Measurements from ENCODE around the gene NHEJ1.
A peak's percentile ranks its signal among the peaks of the same experiment; 100 is the strongest.

Gene NHEJ1

DNA sequence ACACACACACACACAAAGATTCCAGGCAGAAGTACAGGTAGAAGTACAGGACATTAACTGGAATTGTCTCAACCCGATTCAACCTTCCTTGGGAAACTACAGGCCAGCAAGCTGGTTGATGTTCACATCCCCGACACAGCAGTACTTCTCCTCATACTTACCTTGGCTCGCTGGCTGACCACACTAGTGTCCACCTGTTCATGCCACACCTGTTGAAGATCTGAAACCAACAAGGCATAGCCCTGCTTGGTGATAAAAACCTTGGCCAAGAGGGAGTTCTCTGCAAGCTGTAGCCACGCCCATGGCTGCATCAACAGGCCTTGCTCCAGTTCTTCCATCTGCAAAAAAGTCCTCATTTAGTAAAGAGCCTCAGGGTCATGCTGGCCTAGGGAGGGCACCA, 2.6 kb downstream of the NHEJ1 start:
- H3K9ac ChIP-seq (ENCODE audit: low read length) = no peak overlapping the region
- no peaks in the 10 kb centered on the region for H3K9me3 ChIP-seq (ENCODE audit: control insufficient read depth, low read length)
- no peak for DNase-seq (ENCODE audit: low read depth)
- H3K27me3 ChIP-seq (replicated peaks; ENCODE audit: control insufficient read depth, insufficient read depth, low read length) = no peaks in the 10 kb centered on the region
- H3K36me3 ChIP-seq (ENCODE audit: control insufficient read depth, insufficient read depth, low read length, severe bottlenecking) = peaks cover 18% of the 10 kb centered on the region
- H3K4me1 ChIP-seq (ENCODE audit: control insufficient read depth, insufficient read depth, low read length) = peaks cover 11% of the 10 kb centered on the region
- H3K4me3 ChIP-seq (ENCODE audit: low read length) = no peak overlapping the region

DNA sequence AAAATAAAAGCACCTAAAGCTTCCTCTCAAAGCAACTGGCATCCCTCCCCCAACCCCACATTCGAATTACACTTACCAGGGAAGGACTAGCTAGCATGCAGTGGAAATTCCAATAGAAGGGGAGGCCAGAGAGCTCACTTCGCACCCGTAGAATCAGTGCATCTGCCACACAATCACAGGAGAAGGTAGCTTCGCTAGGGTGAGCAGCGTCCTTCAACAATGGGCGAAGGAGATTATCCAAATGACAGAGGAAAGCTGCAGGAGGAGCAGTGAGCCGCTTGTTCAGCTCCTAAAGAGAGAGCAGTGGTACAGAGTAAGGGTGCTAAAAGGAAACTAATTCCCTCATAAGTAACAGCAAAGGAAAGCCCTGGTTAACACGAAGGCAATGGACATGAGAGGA, 3.2 kb downstream of the NHEJ1 start:
- H3K27me3 ChIP-seq (replicated peaks; ENCODE audit: control insufficient read depth, insufficient read depth, low read length) = no peaks in the 10 kb centered on the region
- H3K4me3 ChIP-seq (ENCODE audit: low read length) = no peak overlapping the region
- DNase-seq (ENCODE audit: low read depth) = no peak
- peaks cover 18% of the 10 kb centered on the region for H3K36me3 ChIP-seq (ENCODE audit: control insufficient read depth, insufficient read depth, low read length, severe bottlenecking)
- H3K9me3 ChIP-seq (ENCODE audit: control insufficient read depth, low read length) = no peaks in the 10 kb centered on the region
- H3K4me1 ChIP-seq (ENCODE audit: control insufficient read depth, insufficient read depth, low read length) = peaks cover 11% of the 10 kb centered on the region
- no peak overlapping the region for H3K9ac ChIP-seq (ENCODE audit: low read length)

DNA sequence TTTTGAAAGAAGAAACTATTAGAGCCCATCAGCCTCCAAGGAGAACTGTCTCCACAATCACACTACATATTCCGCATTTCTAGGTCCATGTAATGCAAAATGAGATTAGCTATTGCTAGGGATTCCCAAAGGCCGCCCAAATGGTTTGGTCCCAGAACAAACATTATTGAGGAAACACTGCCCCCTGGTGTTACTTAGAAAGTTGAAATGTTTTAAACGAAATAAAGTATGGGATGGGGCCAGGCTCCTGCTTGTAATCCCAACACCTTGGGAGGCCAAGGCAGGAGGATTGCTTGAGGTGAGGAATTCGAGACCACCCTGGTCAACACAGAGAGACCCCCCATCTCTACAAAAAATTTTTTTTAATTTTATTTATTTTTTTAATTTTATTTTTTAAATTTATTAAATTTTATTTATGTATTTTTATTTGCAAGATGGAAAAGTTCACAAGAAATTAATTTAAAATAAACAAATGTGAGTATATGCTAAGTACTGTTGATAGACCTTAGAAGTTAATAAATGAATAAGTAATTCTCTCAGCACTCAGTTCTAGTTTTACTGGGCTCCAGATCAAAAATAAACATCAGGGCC, 5.5 kb downstream of the NHEJ1 start:
- H3K9ac ChIP-seq (ENCODE audit: low read length) = no peak overlapping the region
- peak; percentile 93 for DNase-seq (ENCODE audit: low read depth)
- no peaks in the 10 kb centered on the region for H3K27me3 ChIP-seq (replicated peaks; ENCODE audit: control insufficient read depth, insufficient read depth, low read length)
- H3K4me1 ChIP-seq (ENCODE audit: control insufficient read depth, insufficient read depth, low read length) = peaks cover 6% of the 10 kb centered on the region
- peaks cover 18% of the 10 kb centered on the region for H3K36me3 ChIP-seq (ENCODE audit: control insufficient read depth, insufficient read depth, low read length, severe bottlenecking)
- no peaks in the 10 kb centered on the region for H3K9me3 ChIP-seq (ENCODE audit: control insufficient read depth, low read length)
- no peak overlapping the region for H3K4me3 ChIP-seq (ENCODE audit: low read length)

DNA sequence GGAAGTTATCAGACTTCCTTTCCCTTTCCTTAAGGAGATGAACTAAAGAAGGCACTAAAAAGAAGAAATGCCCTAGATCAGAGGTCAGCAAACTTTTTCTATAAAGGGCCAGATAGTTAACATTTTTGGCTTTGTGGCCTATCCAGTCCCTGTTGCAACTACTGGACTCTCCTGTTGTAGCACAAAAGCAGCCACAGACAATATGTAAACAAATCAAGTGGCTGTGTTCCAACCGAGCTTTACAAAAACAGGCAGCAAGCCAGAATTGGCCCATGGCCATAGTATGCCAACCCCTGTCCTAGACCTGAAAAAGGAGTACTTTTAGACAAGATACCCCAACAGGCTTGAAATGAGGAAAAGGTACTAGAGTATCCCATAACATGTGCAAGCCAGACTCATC, 10.9 kb downstream of the NHEJ1 start:
- H3K27me3 ChIP-seq (replicated peaks; ENCODE audit: control insufficient read depth, insufficient read depth, low read length) = no peaks in the 10 kb centered on the region
- no peak overlapping the region for H3K4me3 ChIP-seq (ENCODE audit: low read length)
- peaks cover 5% of the 10 kb centered on the region for H3K4me1 ChIP-seq (ENCODE audit: control insufficient read depth, insufficient read depth, low read length)
- H3K9ac ChIP-seq (ENCODE audit: low read length) = no peak overlapping the region
- H3K9me3 ChIP-seq (ENCODE audit: control insufficient read depth, low read length) = no peaks in the 10 kb centered on the region
- peak; percentile 67 for DNase-seq (ENCODE audit: low read depth)
- H3K36me3 ChIP-seq (ENCODE audit: control insufficient read depth, insufficient read depth, low read length, severe bottlenecking) = peaks cover 30% of the 10 kb centered on the region

DNA sequence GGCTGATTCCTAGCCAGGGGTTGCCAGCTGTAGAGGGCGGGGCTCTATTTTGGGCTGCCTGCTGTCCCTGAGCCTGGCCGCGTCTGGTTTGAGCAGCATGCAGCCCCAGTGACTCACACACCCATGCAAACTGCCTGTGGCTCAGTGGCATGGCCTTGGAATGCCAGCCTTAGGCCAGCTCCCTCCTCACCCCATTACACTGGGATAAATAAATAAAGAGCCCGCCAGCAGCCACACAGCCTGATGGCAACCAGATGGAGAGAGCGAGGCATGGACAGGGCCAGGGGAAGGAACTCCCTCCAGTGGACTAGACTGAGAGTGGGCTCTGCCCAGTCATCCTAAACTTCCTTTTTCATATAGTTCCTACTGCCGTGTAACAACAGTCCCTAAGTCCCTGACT, 18.3 kb downstream of the NHEJ1 start:
- Histone ChIP-seq H3K9ac (ENCODE audit: low read length) (no peak overlapping the region), H3K36me3 (ENCODE audit: control insufficient read depth, insufficient read depth, low read length, severe bottlenecking) (peaks cover 41% of the 10 kb centered on the region), H3K9me3 (ENCODE audit: control insufficient read depth, low read length) (no peaks in the 10 kb centered on the region), H3K4me1 (ENCODE audit: control insufficient read depth, insufficient read depth, low read length) (peaks cover 6% of the 10 kb centered on the region), H3K27me3 (replicated peaks; ENCODE audit: control insufficient read depth, insufficient read depth, low read length) (no peaks in the 10 kb centered on the region), H3K4me3 (ENCODE audit: low read length) (no peak overlapping the region)
- DNase-seq (ENCODE audit: low read depth) = peak; percentile 95

DNA sequence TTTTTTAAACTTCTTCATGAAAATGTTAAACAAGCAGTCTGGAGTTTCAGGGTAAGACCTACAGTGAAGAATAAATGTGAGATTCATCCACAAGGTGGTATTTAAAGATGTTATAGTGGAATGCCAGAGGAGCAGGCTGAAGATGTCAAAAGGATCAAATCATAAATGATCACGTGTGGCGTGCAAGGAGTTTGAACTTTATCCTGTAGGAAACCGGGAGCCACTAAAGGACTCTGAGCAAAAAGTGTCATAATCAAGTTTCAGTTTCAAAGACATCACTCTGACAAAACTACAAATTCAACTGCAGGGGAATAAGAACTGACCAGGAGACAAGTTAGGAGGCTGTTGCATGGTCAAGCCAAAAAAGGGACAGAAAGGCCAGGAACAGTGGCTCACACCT, 19.9 kb downstream of the NHEJ1 start:
- no peaks in the 10 kb centered on the region for H3K9me3 ChIP-seq (ENCODE audit: control insufficient read depth, low read length)
- no peak for DNase-seq (ENCODE audit: low read depth)
- no peaks in the 10 kb centered on the region for H3K27me3 ChIP-seq (replicated peaks; ENCODE audit: control insufficient read depth, insufficient read depth, low read length)
- H3K4me1 ChIP-seq (ENCODE audit: control insufficient read depth, insufficient read depth, low read length) = peaks cover 6% of the 10 kb centered on the region
- H3K9ac ChIP-seq (ENCODE audit: low read length) = no peak overlapping the region
- H3K4me3 ChIP-seq (ENCODE audit: low read length) = no peak overlapping the region
- peaks cover 28% of the 10 kb centered on the region for H3K36me3 ChIP-seq (ENCODE audit: control insufficient read depth, insufficient read depth, low read length, severe bottlenecking)

DNA sequence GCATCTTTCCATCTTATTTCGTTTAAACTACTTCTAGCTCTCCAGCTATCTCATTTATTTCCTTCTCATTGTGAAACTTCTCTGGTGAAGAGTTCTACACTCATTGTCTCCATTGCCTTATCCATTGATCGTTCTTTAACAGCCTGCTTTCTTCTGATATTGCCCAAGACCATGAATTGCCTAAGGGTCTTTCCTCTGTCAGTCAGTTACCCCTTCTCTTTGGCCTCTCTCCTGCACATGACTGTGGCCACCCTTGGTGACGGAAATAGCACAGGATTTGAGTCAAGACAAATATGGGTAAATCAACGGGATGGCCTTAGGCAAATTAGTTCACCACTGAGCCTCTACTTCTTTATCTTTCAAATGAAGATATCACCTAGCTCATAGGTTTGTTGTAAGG, 26.6 kb downstream of the NHEJ1 start:
- H3K9me3 ChIP-seq (ENCODE audit: control insufficient read depth, low read length) = no peaks in the 10 kb centered on the region
- no peaks in the 10 kb centered on the region for H3K27me3 ChIP-seq (replicated peaks; ENCODE audit: control insufficient read depth, insufficient read depth, low read length)
- H3K9ac ChIP-seq (ENCODE audit: low read length) = no peak overlapping the region
- DNase-seq (ENCODE audit: low read depth) = no peak
- H3K4me3 ChIP-seq (ENCODE audit: low read length) = no peak overlapping the region
- H3K4me1 ChIP-seq (ENCODE audit: control insufficient read depth, insufficient read depth, low read length) = no peaks in the 10 kb centered on the region
- H3K36me3 ChIP-seq (ENCODE audit: control insufficient read depth, insufficient read depth, low read length, severe bottlenecking) = peaks cover 6% of the 10 kb centered on the region

DNA sequence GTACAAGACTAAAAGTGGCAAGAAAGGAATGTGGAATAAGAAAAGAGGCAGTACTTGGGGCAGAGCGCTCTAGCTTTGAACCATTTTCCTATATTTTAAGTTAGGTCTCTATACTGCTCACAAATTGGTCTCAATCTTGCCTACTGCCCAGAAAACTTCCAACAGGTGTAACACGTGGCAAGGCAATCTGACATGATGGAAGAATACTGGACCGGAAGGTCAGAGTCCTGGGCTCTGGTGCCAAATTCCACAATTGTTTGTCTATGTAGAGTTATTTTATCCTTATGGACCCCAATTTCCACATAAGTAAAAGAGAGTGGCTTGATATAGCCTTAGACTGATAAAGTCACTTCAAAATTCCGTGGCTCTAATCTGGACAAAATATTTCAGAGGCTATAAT, 28.9 kb downstream of the NHEJ1 start:
- H3K9me3 ChIP-seq (ENCODE audit: control insufficient read depth, low read length) = no peaks in the 10 kb centered on the region
- no peak overlapping the region for H3K9ac ChIP-seq (ENCODE audit: low read length)
- no peaks in the 10 kb centered on the region for H3K4me1 ChIP-seq (ENCODE audit: control insufficient read depth, insufficient read depth, low read length)
- no peak overlapping the region for H3K4me3 ChIP-seq (ENCODE audit: low read length)
- DNase-seq (ENCODE audit: low read depth) = no peak
- H3K27me3 ChIP-seq (replicated peaks; ENCODE audit: control insufficient read depth, insufficient read depth, low read length) = no peaks in the 10 kb centered on the region
- H3K36me3 ChIP-seq (ENCODE audit: control insufficient read depth, insufficient read depth, low read length, severe bottlenecking) = no peaks in the 10 kb centered on the region

DNA sequence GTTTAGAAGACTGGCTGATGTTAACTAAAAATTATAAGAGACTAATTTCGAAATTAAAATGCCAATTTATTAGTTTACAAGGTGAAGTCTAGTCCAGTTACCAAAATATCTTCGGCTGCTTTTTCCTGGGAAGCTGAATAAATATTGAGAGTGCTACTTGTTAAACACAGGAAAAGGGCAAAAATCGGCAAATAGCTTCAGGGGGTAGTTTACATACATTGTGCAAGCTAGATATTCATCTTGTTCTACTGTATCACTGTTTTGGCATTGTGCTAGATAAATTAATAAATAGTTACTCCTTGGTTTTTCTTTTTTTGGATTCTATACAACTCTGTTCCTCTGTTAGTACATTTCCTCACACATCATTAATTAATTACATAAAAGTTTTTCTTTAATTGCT, 29.3 kb downstream of the NHEJ1 start:
- Histone ChIP-seq H3K27me3 (replicated peaks; ENCODE audit: control insufficient read depth, insufficient read depth, low read length) (no peaks in the 10 kb centered on the region), H3K36me3 (ENCODE audit: control insufficient read depth, insufficient read depth, low read length, severe bottlenecking) (no peaks in the 10 kb centered on the region), H3K9me3 (ENCODE audit: control insufficient read depth, low read length) (no peaks in the 10 kb centered on the region), H3K4me3 (ENCODE audit: low read length) (no peak overlapping the region), H3K4me1 (ENCODE audit: control insufficient read depth, insufficient read depth, low read length) (no peaks in the 10 kb centered on the region), H3K9ac (ENCODE audit: low read length) (no peak overlapping the region)
- no peak for DNase-seq (ENCODE audit: low read depth)

DNA sequence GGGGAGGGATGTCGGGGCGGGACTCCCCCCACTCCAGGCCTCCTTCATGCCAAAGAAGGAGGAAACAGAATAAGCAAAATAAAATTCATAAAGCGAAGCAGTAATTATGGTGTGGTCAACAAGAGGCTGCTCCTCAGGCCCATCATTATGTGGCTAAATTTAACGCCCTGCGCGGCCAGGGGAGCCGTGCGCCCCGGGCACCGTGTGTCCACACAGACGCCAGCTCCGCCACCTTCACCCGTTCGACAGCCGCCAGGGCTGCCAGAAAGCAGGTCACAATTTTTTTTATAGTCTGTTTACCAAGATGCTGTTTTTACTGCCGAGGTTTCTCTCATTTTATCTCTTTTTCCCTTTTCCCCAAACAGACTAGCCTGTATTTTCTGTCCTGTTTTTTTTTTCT, 31.0 kb downstream of the NHEJ1 start:
- no peak for DNase-seq (ENCODE audit: low read depth)
- Histone ChIP-seq H3K9ac (ENCODE audit: low read length) (no peak overlapping the region), H3K4me1 (ENCODE audit: control insufficient read depth, insufficient read depth, low read length) (peaks cover 14% of the 10 kb centered on the region), H3K27me3 (replicated peaks; ENCODE audit: control insufficient read depth, insufficient read depth, low read length) (no peaks in the 10 kb centered on the region), H3K36me3 (ENCODE audit: control insufficient read depth, insufficient read depth, low read length, severe bottlenecking) (no peaks in the 10 kb centered on the region), H3K9me3 (ENCODE audit: control insufficient read depth, low read length) (no peaks in the 10 kb centered on the region), H3K4me3 (ENCODE audit: low read length) (no peak overlapping the region)

DNA sequence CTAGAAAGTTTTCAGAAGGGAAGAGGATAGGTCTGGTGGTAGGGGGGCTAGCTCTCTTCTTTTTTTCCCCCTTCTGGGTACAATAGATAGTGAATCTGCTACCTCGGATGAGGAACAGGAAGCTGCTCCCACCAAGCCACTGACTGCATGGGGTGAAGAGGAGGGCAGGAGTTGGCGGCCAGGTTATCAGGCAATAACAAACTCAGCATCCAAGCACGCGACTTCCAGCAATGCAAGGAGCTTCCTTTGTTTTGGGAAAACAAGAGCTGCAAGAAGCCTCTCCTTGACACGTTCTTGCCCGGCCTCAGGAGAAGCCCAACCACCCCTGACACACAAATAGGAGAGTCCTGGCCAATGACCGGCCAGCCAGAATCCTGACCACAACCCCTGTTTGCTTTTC, 32.2 kb downstream of the NHEJ1 start:
- Histone ChIP-seq H3K9me3 (ENCODE audit: control insufficient read depth, low read length) (no peaks in the 10 kb centered on the region), H3K9ac (ENCODE audit: low read length) (no peak overlapping the region), H3K27me3 (replicated peaks; ENCODE audit: control insufficient read depth, insufficient read depth, low read length) (no peaks in the 10 kb centered on the region), H3K36me3 (ENCODE audit: control insufficient read depth, insufficient read depth, low read length, severe bottlenecking) (no peaks in the 10 kb centered on the region), H3K4me1 (ENCODE audit: control insufficient read depth, insufficient read depth, low read length) (peaks cover 18% of the 10 kb centered on the region), H3K4me3 (ENCODE audit: low read length) (no peak overlapping the region)
- DNase-seq (ENCODE audit: low read depth) = no peak

DNA sequence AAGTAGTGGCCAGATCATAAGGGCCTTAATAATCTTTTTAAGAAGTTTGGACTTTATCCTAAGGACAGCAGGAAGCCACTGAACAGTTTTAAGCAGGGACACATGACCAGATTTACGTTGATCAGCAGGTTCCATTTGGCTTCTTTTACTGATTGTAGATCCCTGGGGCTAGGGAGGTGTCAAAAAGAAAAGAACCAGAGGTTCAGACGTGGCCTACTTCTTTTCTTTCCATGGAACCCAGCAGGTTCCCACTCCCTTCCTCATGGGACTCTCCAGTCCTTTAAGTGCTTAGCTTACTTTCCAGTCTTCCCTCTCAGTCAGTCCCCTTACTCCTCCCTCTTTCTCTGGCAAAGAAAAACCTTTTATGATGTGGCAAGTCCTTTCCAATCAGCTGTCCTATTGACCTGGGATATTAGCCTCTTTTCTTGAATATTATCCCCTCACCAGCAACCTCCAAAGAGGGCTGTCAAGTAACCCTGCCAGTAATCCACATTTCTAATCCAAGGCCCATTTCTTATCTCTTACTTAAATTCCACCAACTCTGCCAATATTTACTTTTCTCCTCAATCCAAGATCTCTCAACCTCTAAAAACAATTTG, 33.5 kb downstream of the NHEJ1 start:
- H3K4me1 ChIP-seq (ENCODE audit: control insufficient read depth, insufficient read depth, low read length) = peaks cover 18% of the 10 kb centered on the region
- H3K9me3 ChIP-seq (ENCODE audit: control insufficient read depth, low read length) = no peaks in the 10 kb centered on the region
- H3K36me3 ChIP-seq (ENCODE audit: control insufficient read depth, insufficient read depth, low read length, severe bottlenecking) = no peaks in the 10 kb centered on the region
- H3K9ac ChIP-seq (ENCODE audit: low read length) = no peak overlapping the region
- no peaks in the 10 kb centered on the region for H3K27me3 ChIP-seq (replicated peaks; ENCODE audit: control insufficient read depth, insufficient read depth, low read length)
- no peak overlapping the region for H3K4me3 ChIP-seq (ENCODE audit: low read length)
- no peak for DNase-seq (ENCODE audit: low read depth)
